ENCODE measurements around the gene ETS1. TPM values are rescaled to one million over a fixed set of nuclear protein-coding genes. Genes with fewer than 3 reads are reported as not detected.

The ETS1 gene
- total and polyA plus RNA-seq, 11 donors, result 18.4 to 101 (median 45.3) TPM

DNA sequence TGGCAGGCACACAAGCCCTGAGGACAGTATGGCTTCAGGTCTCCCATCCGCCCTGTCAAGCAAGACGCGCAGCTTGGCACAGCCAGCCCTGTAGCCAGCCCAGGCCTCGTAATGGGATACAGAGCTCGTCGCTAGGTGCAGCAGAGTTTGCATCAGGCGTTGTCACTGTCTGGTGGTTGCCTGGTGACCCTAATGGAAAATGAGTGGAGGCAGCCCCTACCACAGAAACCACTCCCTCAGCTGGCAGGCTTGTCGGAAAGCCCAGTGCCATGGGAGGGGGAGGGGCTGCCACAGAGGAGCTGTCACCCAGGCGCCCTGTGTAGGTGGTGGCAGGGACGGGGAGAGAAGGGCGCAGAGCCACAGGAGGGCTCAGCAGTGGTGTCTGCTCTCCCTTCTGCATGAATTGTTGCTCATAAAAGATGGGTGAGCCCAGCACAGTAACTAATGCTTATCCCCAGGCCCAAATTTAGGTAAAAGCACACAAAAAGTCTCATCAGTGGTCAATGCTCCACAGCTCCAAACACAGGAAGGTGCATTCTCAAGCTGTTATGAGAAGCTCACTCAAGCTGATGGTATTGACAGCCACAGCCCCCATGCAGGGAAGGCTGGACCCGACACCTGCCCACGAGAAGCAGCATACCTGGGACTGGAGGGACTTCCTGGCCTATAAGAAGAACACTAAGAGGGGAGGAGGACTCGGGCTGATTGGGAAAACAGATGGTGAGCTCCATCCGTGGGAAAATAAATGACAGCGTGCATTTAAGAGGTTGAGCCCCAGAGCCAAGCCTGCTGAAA is 164.6 kb downstream of the ETS1 start:
- peak; percentile 14 to 80 (median 68) for ATAC-seq
- no peaks in the 10 kb centered on the region for H3K9me3 ChIP-seq
- intact Hi-C loops (cut with DNase I), result loop anchor here in 4 of 10 donors (5.0 to 10.0 kb wide), 5 partner anchors 35 to 128 kb away; no protein-coding TSS in a partner anchor
- H3K36me3 ChIP-seq, result no peaks in the 10 kb centered on the region
- H3K4me1 ChIP-seq, result peaks cover 8 to 45% (median 34%) of the 10 kb centered on the region in 12 donors
- peak in 4 of 5 donors; percentile 42 to 71 (median 53) for DNase-seq
- H3K4me3 ChIP-seq, result no peak overlapping the region
- peak overlapping the region in 9 of 12 donors; percentile 19 to 90 (median 71) for H3K27ac ChIP-seq
- no peak for TF ChIP-seq POLR2A (IDR thresholded peaks at IDR 0.05)
- TF ChIP-seq, protein P1, sequence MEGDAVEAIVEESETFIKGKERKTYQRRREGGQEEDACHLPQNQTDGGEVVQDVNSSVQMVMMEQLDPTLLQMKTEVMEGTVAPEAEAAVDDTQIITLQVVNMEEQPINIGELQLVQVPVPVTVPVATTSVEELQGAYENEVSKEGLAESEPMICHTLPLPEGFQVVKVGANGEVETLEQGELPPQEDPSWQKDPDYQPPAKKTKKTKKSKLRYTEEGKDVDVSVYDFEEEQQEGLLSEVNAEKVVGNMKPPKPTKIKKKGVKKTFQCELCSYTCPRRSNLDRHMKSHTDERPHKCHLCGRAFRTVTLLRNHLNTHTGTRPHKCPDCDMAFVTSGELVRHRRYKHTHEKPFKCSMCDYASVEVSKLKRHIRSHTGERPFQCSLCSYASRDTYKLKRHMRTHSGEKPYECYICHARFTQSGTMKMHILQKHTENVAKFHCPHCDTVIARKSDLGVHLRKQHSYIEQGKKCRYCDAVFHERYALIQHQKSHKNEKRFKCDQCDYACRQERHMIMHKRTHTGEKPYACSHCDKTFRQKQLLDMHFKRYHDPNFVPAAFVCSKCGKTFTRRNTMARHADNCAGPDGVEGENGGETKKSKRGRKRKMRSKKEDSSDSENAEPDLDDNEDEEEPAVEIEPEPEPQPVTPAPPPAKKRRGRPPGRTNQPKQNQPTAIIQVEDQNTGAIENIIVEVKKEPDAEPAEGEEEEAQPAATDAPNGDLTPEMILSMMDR (IDR thresholded peaks at IDR 0.05), result no peak
- no peaks in the 10 kb centered on the region for H3K27me3 ChIP-seq
- WGBS, 4 donors, result 69 to 78% (median 74%) methylated on average over 16 of the region's 16 CpGs

DNA sequence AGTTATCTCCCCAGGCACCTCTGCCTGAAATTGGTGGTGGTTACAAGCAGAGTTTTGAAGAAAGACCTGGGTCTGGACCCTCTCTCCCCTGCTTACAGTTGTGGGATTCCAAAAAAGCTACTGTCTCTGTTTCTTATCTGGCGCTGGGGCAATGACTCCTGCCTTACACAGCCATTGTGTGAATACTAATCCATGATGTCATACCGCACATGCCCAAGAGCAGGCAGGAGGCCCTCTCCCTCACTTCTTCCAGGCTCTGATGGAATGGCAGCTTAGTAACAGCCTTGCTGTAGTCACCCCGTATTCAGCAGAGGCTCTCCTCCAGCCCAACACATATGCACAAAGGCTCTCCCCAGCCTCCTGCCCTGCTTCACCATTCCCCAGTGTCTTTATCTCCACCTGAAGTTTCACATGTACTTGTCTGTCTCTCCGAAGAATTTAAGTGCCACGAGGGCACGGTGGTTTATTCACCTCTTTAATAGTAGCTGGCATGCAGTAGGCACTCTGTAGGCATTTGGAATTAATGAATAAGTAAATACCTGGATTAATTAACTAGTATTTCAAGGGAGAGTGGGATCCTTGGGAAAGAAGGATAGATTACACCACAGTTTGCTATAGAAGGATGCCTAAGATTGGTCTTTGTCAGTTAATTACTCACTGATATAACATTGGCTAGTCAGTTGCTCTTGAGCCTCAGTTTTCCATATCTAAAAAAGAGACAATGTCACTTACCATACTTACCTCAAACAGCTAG is 165.6 kb downstream of the ETS1 start:
- H3K4me3 ChIP-seq, result no peak overlapping the region
- WGBS, 4 donors, result 77 to 82% (median 79%) methylated on average over 6 of the region's 6 CpGs
- H3K27me3 ChIP-seq, result no peaks in the 10 kb centered on the region
- DNase-seq, result no peak
- H3K27ac ChIP-seq, result peak overlapping the region in 1 of 12 donors; percentile 68
- TF ChIP-seq, protein P1 (IDR thresholded peaks at IDR 0.05), result no peak
- TF ChIP-seq POLR2A (IDR thresholded peaks at IDR 0.05), result no peak
- intact Hi-C loops (cut with DNase I), result loop anchor here in 4 of 10 donors (5.0 to 10.0 kb wide), 5 partner anchors 36 to 127 kb away; no protein-coding TSS in a partner anchor
- H3K9me3 ChIP-seq, result no peaks in the 10 kb centered on the region
- no peak for ATAC-seq
- H3K36me3 ChIP-seq, result no peaks in the 10 kb centered on the region
- H3K4me1 ChIP-seq, result peaks cover 8 to 54% (median 38%) of the 10 kb centered on the region in 12 donors

DNA sequence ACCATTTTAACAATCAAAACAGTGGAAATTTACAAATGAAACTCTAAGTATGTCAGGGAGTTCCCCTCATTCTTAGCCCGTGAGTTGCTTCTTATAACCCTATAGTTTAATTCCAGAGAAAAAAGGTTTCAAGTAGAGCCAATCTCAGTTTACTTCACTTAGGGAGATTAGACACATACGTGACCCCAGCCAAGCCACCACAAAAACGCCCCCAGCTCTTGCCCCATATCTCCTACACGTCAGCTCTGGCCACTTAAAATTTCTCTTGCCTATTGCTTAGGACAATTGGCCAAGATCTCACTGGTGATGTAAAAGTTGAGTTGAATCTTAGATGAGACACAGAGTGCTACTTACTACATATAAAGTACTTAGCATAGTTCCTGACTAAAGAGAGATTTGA is 166.4 kb downstream of the ETS1 start:
- no peak for TF ChIP-seq POLR2A (IDR thresholded peaks at IDR 0.05)
- TF ChIP-seq, protein P1 (IDR thresholded peaks at IDR 0.05), result no peak
- Histone ChIP-seq H3K27me3 (no peaks in the 10 kb centered on the region), H3K4me3 (no peak overlapping the region), H3K9me3 (no peaks in the 10 kb centered on the region), H3K27ac (no peak overlapping the region), H3K4me1 (peaks cover 8 to 55% (median 38%) of the 10 kb centered on the region in 12 donors), H3K36me3 (no peaks in the 10 kb centered on the region)
- ATAC-seq (no peak), DNase-seq (no peak)
- WGBS, 4 donors, result 65 to 83% (median 76%) methylated on average over 4 of the region's 4 CpGs
- intact Hi-C loops (cut with DNase I), result loop anchor here in 4 of 10 donors (5.0 to 10.0 kb wide), 5 partner anchors 36 to 126 kb away; no protein-coding TSS in a partner anchor

DNA sequence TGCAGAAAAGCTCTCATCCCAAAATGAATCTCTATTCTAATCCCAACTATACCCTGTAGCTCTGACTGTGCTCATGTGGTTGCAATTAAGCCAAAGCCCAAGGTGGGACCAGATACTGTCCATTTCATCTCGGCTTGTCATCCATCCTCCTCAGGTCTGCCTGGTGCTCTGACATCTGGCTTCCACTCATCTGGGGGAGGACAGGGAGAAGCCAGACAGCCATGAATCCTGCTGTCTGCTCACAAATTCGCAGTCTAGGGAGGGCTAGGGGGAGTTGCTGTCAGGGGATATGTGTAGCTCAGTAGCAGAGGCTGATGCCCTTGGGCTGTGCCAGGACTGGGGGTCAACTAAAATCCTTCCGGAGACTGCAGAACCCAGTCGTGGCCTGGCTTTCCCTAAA is 167.1 kb downstream of the ETS1 start:
- peaks cover 8 to 59% (median 37%) of the 10 kb centered on the region in 12 donors for H3K4me1 ChIP-seq
- TF ChIP-seq, protein P1 (IDR thresholded peaks at IDR 0.05), result no peak
- TF ChIP-seq POLR2A (IDR thresholded peaks at IDR 0.05), result no peak

More for the DNA sequence above, 167.1 kb downstream of the ETS1 start:
- 92 to 96% (median 93%) methylated on average over 4 of the region's 4 CpGs for WGBS, 4 donors
- Histone ChIP-seq H3K4me3 (no peak overlapping the region), H3K27me3 (no peaks in the 10 kb centered on the region), H3K9me3 (no peaks in the 10 kb centered on the region), H3K36me3 (no peaks in the 10 kb centered on the region), H3K27ac (no peak overlapping the region)
- ATAC-seq, result no peak
- no peak for DNase-seq
- intact Hi-C loops (cut with DNase I), result loop anchor here in 4 of 10 donors (5.0 to 10.0 kb wide), 5 partner anchors 37 to 125 kb away; no protein-coding TSS in a partner anchor

All from heart left ventricle (tissue), 16 donors.